Activated B cell treated with CpG ODN at 0.5 μM for 24 hours (primary cell): ENCODE measurements around the gene STK24. TPM values are rescaled to one million over a fixed set of nuclear protein-coding genes. Genes with fewer than 3 reads are reported as not detected.

ENCODE experiments used
- ATAC-seq: fragments of 200-7000 bp; cut with Tn5 transposase; one replicate; pipeline ENCODE4 v1.10.0; 2021; ENCODE audit warnings: low read depth, mild to moderate bottlenecking, moderate library complexity
- CTCF ChIA-PET: fragments of 350-600 bp; sonication (Branson Sonifier 250); formaldehyde crosslinking; loops from one replicate; lab custom pipeline; 2021; ENCODE audit warnings: antibody characterized with exemption; lab: Charles Lee
- POLR2A ChIA-PET: fragments of 350-600 bp; sonication (Branson Sonifier 250); formaldehyde crosslinking; loops from one replicate; lab custom pipeline; 2021; ENCODE audit warnings: antibody characterized with exemption; lab: Charles Lee
- DNase-seq: peaks from one replicate; pipeline ENCODE4 v3.0.0; 2022
- H3K27ac Mint-ChIP-seq: one replicate; pipeline ENCODE4 v1.8.0; 2020; ENCODE audit warnings: mixed read lengths
- H3K27me3 Mint-ChIP-seq: one replicate; pipeline ENCODE4 v1.8.0; 2021; ENCODE audit warnings: mixed read lengths
- H3K36me3 Mint-ChIP-seq: one replicate; pipeline ENCODE4 v1.8.0; 2021; ENCODE audit warnings: low read depth, mixed read lengths
- H3K4me1 Mint-ChIP-seq: one replicate; pipeline ENCODE4 v1.8.0; 2021; ENCODE audit warnings: mixed read lengths
- H3K4me3 Mint-ChIP-seq: one replicate; pipeline ENCODE4 v1.8.0; 2020; ENCODE audit warnings: mild to moderate bottlenecking, mixed read lengths
- H3K9me3 Mint-ChIP-seq: one replicate; pipeline ENCODE4 v1.8.0; 2020; ENCODE audit warnings: mixed read lengths
- intact Hi-C: fragments of 100-400 bp; cut with micrococcal nuclease; formaldehyde crosslinking; loops from one replicate; pipeline ENCODE4 v1.15.1; 2024
- total RNA-seq: library from RNA; stranded (reverse); gene quantifications from 2 replicates; pipeline ENCODE4 v1.2.3, GENCODE V29; 2022
- TF ChIP-seq, protein P1 (sequence below): fragments of 200-600 bp; IDR thresholded peaks from one replicate; pipeline ENCODE4 v1.8.0; 2022; ENCODE audit warnings: antibody characterized with exemption, mild to moderate bottlenecking

STK24 gene
- total RNA-seq, 1 donor from 2014 or later, result 84.8 TPM

- ChIA-PET POLR2A (no interaction called here), CTCF (no interaction called here)
- Mint-ChIP-seq H3K4me3 (no peak overlapping the region), H3K9me3 (no peaks in the 10 kb centered on the region), H3K4me1 (peaks cover 83% of the 10 kb centered on the region), H3K27ac (peak overlapping the region; percentile 27), H3K27me3 (no peaks in the 10 kb centered on the region), H3K36me3 (peaks cover 9% of the 10 kb centered on the region)
- intact Hi-C loops, result no loop called here
- ATAC-seq (no peak), DNase-seq (no peak)
- TF ChIP-seq, protein P1, sequence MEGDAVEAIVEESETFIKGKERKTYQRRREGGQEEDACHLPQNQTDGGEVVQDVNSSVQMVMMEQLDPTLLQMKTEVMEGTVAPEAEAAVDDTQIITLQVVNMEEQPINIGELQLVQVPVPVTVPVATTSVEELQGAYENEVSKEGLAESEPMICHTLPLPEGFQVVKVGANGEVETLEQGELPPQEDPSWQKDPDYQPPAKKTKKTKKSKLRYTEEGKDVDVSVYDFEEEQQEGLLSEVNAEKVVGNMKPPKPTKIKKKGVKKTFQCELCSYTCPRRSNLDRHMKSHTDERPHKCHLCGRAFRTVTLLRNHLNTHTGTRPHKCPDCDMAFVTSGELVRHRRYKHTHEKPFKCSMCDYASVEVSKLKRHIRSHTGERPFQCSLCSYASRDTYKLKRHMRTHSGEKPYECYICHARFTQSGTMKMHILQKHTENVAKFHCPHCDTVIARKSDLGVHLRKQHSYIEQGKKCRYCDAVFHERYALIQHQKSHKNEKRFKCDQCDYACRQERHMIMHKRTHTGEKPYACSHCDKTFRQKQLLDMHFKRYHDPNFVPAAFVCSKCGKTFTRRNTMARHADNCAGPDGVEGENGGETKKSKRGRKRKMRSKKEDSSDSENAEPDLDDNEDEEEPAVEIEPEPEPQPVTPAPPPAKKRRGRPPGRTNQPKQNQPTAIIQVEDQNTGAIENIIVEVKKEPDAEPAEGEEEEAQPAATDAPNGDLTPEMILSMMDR, result no peak
These were observed 17.7 kb downstream of the STK24 start for GRCh38 chr13:98559169-98559568.

DNA sequence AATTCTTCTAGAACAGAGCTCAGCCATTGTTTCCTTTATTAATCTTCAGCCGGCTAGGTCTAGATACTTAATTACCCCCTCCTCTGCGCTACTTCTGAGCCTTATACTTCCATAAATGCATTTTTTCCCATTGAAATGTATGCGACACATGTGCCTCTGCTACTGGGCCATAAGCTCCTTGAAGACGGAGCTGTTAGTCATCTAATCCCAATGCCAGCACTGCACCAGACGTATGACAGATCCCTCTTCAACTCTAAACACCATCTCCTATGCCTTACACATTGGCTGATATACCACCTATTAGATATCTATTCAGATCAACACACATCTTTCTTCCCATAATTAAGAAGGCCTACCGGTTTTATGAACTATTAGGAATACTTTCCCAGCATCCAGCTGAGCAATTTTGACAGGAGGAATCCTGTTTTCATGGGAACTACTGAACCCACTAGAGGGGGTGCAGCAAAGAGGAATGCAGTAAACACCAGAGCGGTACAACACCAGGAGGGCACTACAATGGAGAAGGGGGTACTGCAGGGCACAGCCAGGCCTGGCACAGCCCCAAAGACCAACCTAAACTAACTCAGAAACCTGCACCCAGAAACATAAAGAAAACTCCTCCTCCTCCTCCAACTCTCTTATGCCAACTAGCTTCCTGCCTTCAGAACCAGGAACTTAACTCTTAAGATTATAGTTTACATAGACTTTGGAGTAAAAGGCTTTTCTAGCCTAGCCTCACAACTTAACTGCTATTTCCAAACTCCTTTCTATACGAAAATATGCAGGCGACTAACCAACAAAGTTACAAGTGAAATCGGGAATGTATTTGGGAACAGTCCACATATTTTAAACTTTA is 18.7 kb downstream of the STK24 start:
- TF ChIP-seq, protein P1, result no peak
- ChIA-PET POLR2A (no interaction called here), CTCF (no interaction called here)
- Mint-ChIP-seq H3K4me3 (peak overlapping the region; percentile 5), H3K36me3 (peaks cover 14% of the 10 kb centered on the region), H3K9me3 (no peaks in the 10 kb centered on the region), H3K27me3 (no peaks in the 10 kb centered on the region), H3K27ac (peak overlapping the region; percentile 57), H3K4me1 (peaks cover 83% of the 10 kb centered on the region)
- intact Hi-C loops, result loop anchor here (1.0 kb wide), 1 partner anchor 10 kb away; no protein-coding TSS in a partner anchor
- DNase-seq (no peak), ATAC-seq (no peak)

GRCh38 chr13:98556968-98557631 is 19.8 kb downstream of the STK24 start:
- intact Hi-C loops, result loop anchor here (1.0 kb wide), 1 partner anchor 11 kb away; no protein-coding TSS in a partner anchor
- CTCF ChIA-PET, result no interaction called here
- H3K9me3 Mint-ChIP-seq, result no peaks in the 10 kb centered on the region
- peak overlapping the region; percentile 63 for H3K27ac Mint-ChIP-seq
- POLR2A ChIA-PET, result interaction anchor here (0.7 to 2.0 kb wide), 2 partner anchors 8 to 14 kb away, joined by 7 to 11 read pairs; no protein-coding TSS in a partner anchor
- H3K36me3 Mint-ChIP-seq, result peaks cover 14% of the 10 kb centered on the region
- peaks cover 83% of the 10 kb centered on the region for H3K4me1 Mint-ChIP-seq
- DNase-seq (no peak), ATAC-seq (peak; percentile 25)
- H3K27me3 Mint-ChIP-seq, result no peaks in the 10 kb centered on the region
- TF ChIP-seq, protein P1, result no peak
- H3K4me3 Mint-ChIP-seq, result peak overlapping the region; percentile 0

GRCh38 chr13:98556142-98556816 is 20.6 kb downstream of the STK24 start:
- Mint-ChIP-seq H3K4me3 (no peak overlapping the region), H3K27me3 (no peaks in the 10 kb centered on the region), H3K9me3 (no peaks in the 10 kb centered on the region), H3K4me1 (peaks cover 84% of the 10 kb centered on the region), H3K36me3 (peaks cover 20% of the 10 kb centered on the region), H3K27ac (peak overlapping the region; percentile 63)
- ChIA-PET POLR2A (interaction anchor here (0.7 to 2.0 kb wide), 2 partner anchors 9 to 15 kb away, joined by 7 to 11 read pairs; no protein-coding TSS in a partner anchor), CTCF (no interaction called here)
- TF ChIP-seq, protein P1, result no peak
- no peak for DNase-seq
- no peak for ATAC-seq
- intact Hi-C loops, result no loop called here
